Immature natural killer cell (primary cell): ENCODE results near the gene SCAMP4. TPM values are rescaled to one million over a fixed set of nuclear protein-coding genes. Genes with fewer than 3 reads are reported as not detected.

Experiments
- DNase-seq, 3 donors: peaks; one replicate each; pipeline ENCODE4 v3.0.0; 2022; ENCODE audit warnings: mixed read lengths in 1 of 3
- H3K27ac Mint-ChIP-seq, 6 donors: one replicate each; pipeline ENCODE4 v1.8.0; 2020; ENCODE audit warnings: mixed read lengths in 6 of 6, mild to moderate bottlenecking in 5 of 6, inconsistent platforms in 4 of 6, moderate library complexity in 3 of 6
- H3K27me3 Mint-ChIP-seq, 3 donors: one replicate each; pipeline ENCODE4 v1.8.0; 2020 to 2021; ENCODE audit warnings: low read depth in 3 of 3, mild to moderate bottlenecking in 3 of 3, mixed read lengths in 3 of 3, moderate library complexity in 3 of 3, inconsistent platforms in 1 of 3
- H3K36me3 Mint-ChIP-seq, 3 donors: one replicate each; pipeline ENCODE4 v1.8.0; 2020; ENCODE audit warnings: mixed read lengths in 3 of 3, inconsistent platforms in 2 of 3, mild to moderate bottlenecking in 2 of 3
- H3K4me1 Mint-ChIP-seq, 2 donors: one replicate each; pipeline ENCODE4 v1.8.0; 2020; ENCODE audit warnings: inconsistent platforms in 2 of 2, mild to moderate bottlenecking in 2 of 2, mixed read lengths in 2 of 2, moderate library complexity in 1 of 2
- H3K4me3 Mint-ChIP-seq, 5 donors: one replicate each; pipeline ENCODE4 v1.8.0; 2020; ENCODE audit warnings: mild to moderate bottlenecking in 5 of 5, mixed read lengths in 5 of 5, inconsistent platforms in 3 of 5, moderate library complexity in 3 of 5
- H3K9me3 Mint-ChIP-seq, 6 donors: one replicate each; pipeline ENCODE4 v1.8.0; 2020; ENCODE audit warnings: mild to moderate bottlenecking in 6 of 6, mixed read lengths in 6 of 6, inconsistent platforms in 4 of 6, moderate library complexity in 3 of 6
- polyA plus RNA-seq, 3 donors: library from polyadenylated mRNA; unstranded; fragments of 300-500 nt; fragmentation: Illumina TruSeq; gene quantifications; one replicate each; pipeline ENCODE4 v1.2.3, GENCODE V29; 2021

Gene SCAMP4
- polyA plus RNA-seq, 3 donors from 2014 or later, result 7.6 to 31.9 (median 22.6) TPM

GRCh38 chr19:1933942-1934341 is 28.7 kb downstream of the SCAMP4 start:
- peaks cover 7 to 10% (median 8%) of the 10 kb centered on the region in 3 donors for H3K27me3 Mint-ChIP-seq
- peak overlapping the region in 2 of 6 donors; percentile 9 to 81 for H3K27ac Mint-ChIP-seq
- H3K4me1 Mint-ChIP-seq, result peaks cover 18 to 28% of the 10 kb centered on the region in 2 donors
- no peak overlapping the region for H3K4me3 Mint-ChIP-seq
- DNase-seq, result no peak
- peaks cover 0 to 6% (median 4%) of the 10 kb centered on the region in 3 donors for H3K36me3 Mint-ChIP-seq
- no peaks in the 10 kb centered on the region for H3K9me3 Mint-ChIP-seq

DNA sequence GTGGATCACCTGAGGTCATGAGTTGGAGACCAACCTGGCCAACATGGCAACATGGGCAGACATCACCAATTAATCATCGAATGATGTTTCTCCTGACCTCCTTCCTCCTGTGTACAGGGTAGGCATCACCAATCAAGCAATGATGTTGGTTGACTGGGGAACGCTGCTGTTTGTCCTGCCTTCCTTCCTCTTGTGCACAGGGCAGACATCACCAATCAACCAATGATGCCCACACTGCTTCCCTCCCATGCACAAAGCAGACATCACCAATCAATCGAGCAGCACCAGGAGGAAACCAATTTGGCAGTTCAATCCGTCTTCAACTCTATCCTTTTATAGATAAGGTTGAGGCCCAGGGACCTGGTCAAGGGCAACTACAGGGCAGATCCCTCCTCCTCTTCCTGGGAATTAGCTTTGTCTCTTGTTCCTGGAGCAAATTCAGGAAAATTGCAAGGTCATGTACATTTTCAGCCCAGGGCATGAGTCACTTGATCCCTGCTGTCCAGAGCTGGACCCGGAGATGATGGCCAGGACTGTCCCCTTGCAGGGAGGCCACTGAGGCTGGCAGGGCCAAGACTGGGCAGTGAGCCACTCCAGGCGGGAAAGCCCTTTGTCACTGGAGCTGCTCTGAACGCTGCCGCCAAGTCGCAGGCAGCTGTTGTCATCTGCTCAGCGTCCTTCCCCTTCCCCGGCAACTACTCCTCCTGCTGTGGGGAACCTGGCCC is 30.4 kb downstream of the SCAMP4 start:
- Mint-ChIP-seq H3K4me3 (no peak overlapping the region), H3K27ac (peak overlapping the region in 4 of 6 donors; percentile 10 to 100 (median 72)), H3K36me3 (peaks cover 0 to 6% (median 4%) of the 10 kb centered on the region in 3 donors), H3K27me3 (peaks cover 17 to 21% (median 19%) of the 10 kb centered on the region in 3 donors), H3K9me3 (no peaks in the 10 kb centered on the region), H3K4me1 (peaks cover 25 to 28% of the 10 kb centered on the region in 2 donors)
- no peak for DNase-seq

GRCh38 chr19:1936430-1936829 is 31.2 kb downstream of the SCAMP4 start:
- Mint-ChIP-seq H3K27me3 (peaks cover 18 to 23% (median 19%) of the 10 kb centered on the region in 3 donors), H3K36me3 (peaks cover 0 to 6% (median 4%) of the 10 kb centered on the region in 3 donors), H3K27ac (peak overlapping the region; percentile 56 to 100 (median 88)), H3K4me1 (peaks cover 25 to 28% of the 10 kb centered on the region in 2 donors), H3K9me3 (no peaks in the 10 kb centered on the region), H3K4me3 (peak overlapping the region in 1 of 5 donors; percentile 19)
- no peak for DNase-seq

GRCh38 chr19:1936916-1937610 is 31.9 kb downstream of the SCAMP4 start:
- Mint-ChIP-seq H3K27me3 (peaks cover 24 to 29% (median 25%) of the 10 kb centered on the region in 3 donors), H3K4me3 (peak overlapping the region in 1 of 5 donors; percentile 19), H3K27ac (peak overlapping the region; percentile 66 to 100 (median 88)), H3K9me3 (no peaks in the 10 kb centered on the region), H3K36me3 (peaks cover 0 to 6% (median 4%) of the 10 kb centered on the region in 3 donors), H3K4me1 (peaks cover 25 to 27% of the 10 kb centered on the region in 2 donors)
- DNase-seq, result no peak

GRCh38 chr19:1938071-1938470 is 32.9 kb downstream of the SCAMP4 start:
- H3K27me3 Mint-ChIP-seq, result peaks cover 33 to 39% (median 35%) of the 10 kb centered on the region in 3 donors
- H3K27ac Mint-ChIP-seq, result peak overlapping the region in 5 of 6 donors; percentile 70 to 100 (median 85)

DNA sequence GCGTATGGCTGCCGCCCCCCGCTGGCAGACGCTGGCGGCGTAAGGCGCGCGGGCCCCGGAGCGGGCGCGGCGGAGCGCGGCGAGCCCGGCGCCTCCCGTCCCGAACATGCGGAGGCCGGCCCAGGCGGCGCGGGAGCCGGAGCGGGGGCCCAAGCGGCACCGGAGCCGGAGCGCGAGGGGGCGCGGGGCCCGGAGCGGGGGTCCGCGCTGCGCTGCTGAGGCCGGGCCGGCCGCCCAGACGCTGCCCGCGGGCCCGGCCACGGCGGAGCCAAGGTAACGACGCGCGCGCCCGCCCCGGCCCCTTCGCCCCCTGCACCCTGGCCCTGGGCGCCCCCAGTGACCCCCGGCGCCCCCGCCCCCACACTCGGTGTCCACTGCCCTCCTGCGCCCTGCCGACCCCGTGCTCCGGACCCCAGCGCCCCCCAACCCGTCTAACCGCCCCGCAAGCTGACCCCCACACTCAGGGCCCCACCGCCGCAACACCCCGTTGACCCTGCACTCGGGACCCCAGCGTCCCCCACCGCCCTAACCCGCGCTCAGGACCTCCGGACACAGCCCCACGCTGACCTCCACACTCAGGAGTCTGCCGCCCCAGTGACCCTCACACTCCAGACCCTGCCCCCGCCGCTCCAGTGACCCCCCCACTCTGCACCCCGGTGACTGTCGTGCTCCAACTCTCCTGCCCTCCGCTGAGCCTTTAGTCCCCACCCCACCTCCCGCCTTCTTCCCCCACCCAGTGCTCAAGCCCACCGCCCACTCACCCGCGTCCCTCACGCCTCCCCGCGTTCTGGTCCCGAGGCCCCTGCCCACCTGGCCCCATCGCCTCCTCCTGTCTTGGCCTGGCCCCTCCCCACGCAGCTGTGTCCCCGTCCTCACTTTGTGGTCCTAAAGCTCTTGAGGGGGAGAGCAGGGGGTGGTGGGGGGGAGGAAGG is 36.2 kb downstream of the SCAMP4 start, which contains the start of gene CSNK1G2:
Gene CSNK1G2 (plus strand): TSS at position 27 of the 932 bp plus-strand sequence. CDS start 28,601 bp downstream, outside the sequence.
- no peak for DNase-seq
- peaks cover 35 to 40% of the 10 kb centered on the region in 2 donors for H3K4me1 Mint-ChIP-seq
- H3K4me3 Mint-ChIP-seq, result peak within 1 kb of the TSS; percentile 92 to 97 (median 96)
- H3K27ac Mint-ChIP-seq, result peak within 1 kb of the TSS; percentile 97 to 100 (median 100)
- peaks cover 0 to 4% (median 4%) of the 10 kb centered on the region in 3 donors for H3K36me3 Mint-ChIP-seq
- H3K27me3 Mint-ChIP-seq, result peaks cover 37 to 44% (median 42%) of the 10 kb centered on the region in 3 donors
- H3K9me3 Mint-ChIP-seq, result no peaks in the 10 kb centered on the region

More at GRCh38 chr19:1938071-1938470, 32.9 kb downstream of the SCAMP4 start:
- peak overlapping the region in 1 of 5 donors; percentile 21 for H3K4me3 Mint-ChIP-seq
- peaks cover 31 to 34% of the 10 kb centered on the region in 2 donors for H3K4me1 Mint-ChIP-seq
- DNase-seq, result no peak
- no peaks in the 10 kb centered on the region for H3K9me3 Mint-ChIP-seq
- H3K36me3 Mint-ChIP-seq, result peaks cover 0 to 6% (median 4%) of the 10 kb centered on the region in 3 donors

- Mint-ChIP-seq H3K9me3 (no peaks in the 10 kb centered on the region), H3K36me3 (no peaks in the 10 kb centered on the region), H3K27ac (peak overlapping the region; percentile 96 to 100 (median 99)), H3K4me1 (peaks cover 30 to 40% of the 10 kb centered on the region in 2 donors), H3K27me3 (peaks cover 37 to 44% (median 44%) of the 10 kb centered on the region in 3 donors), H3K4me3 (peak overlapping the region; percentile 92 to 97 (median 96))
- DNase-seq, result peak; percentile 86 to 93 (median 90)
Measured at GRCh38 chr19:1942078-1942933, 37.1 kb downstream of the SCAMP4 start.

DNA sequence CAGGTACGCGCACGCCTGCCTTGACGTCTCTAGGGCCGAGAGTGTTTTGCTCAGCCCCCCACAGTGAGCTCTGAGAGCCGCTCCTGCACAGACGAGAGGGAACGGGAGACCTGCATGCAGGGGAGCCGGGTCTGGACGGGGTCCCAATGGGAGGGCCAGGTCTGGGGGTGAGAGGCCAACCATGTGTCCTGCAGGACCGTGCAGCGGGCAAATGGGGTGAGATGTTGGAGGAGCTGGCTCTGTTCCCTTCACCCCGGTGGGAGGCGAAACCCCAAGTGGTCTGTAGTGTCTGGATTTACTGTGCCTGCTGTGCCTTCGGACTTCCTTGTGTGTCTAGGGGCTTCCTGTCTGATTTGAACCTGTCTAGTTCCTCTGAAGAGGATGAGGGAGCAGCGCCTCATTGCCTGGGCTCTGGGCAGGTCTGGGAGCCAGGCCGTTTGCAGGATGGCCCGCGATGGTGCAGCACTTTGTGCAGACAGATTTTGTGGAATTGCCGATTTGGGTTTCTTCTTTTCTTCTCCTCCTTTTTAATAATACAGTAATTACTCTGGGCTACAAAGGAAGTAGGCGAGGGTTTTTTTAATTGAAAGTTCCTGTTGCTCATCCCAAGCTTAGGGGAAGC is 37.8 kb downstream of the SCAMP4 start:
- no peaks in the 10 kb centered on the region for H3K9me3 Mint-ChIP-seq
- peak overlapping the region; percentile 92 to 97 (median 96) for H3K4me3 Mint-ChIP-seq
- peak in 2 of 3 donors; percentile 36 to 47 for DNase-seq
- peak overlapping the region; percentile 96 to 100 (median 99) for H3K27ac Mint-ChIP-seq
- peaks cover 30 to 41% of the 10 kb centered on the region in 2 donors for H3K4me1 Mint-ChIP-seq
- peaks cover 37 to 44% (median 41%) of the 10 kb centered on the region in 3 donors for H3K27me3 Mint-ChIP-seq
- H3K36me3 Mint-ChIP-seq, result no peaks in the 10 kb centered on the region

GRCh38 chr19:1943661-1944087 is 38.5 kb downstream of the SCAMP4 start:
- peak overlapping the region; percentile 92 to 97 (median 96) for H3K4me3 Mint-ChIP-seq
- no peaks in the 10 kb centered on the region for H3K9me3 Mint-ChIP-seq
- peak overlapping the region; percentile 96 to 100 (median 99) for H3K27ac Mint-ChIP-seq
- peaks cover 35 to 45% (median 41%) of the 10 kb centered on the region in 3 donors for H3K27me3 Mint-ChIP-seq
- no peak for DNase-seq
- H3K36me3 Mint-ChIP-seq, result no peaks in the 10 kb centered on the region
- H3K4me1 Mint-ChIP-seq, result peaks cover 33 to 43% of the 10 kb centered on the region in 2 donors

GRCh38 chr19:1944088-1944915 is 39.1 kb downstream of the SCAMP4 start:
- H3K36me3 Mint-ChIP-seq, result no peaks in the 10 kb centered on the region
- peak overlapping the region; percentile 35 to 67 (median 46) for H3K4me3 Mint-ChIP-seq
- no peak for DNase-seq
- H3K27me3 Mint-ChIP-seq, result peaks cover 34 to 48% (median 40%) of the 10 kb centered on the region in 3 donors
- peak overlapping the region in 4 of 6 donors; percentile 57 to 99 (median 76) for H3K27ac Mint-ChIP-seq
- no peaks in the 10 kb centered on the region for H3K9me3 Mint-ChIP-seq
- peaks cover 40 to 49% of the 10 kb centered on the region in 2 donors for H3K4me1 Mint-ChIP-seq

DNA sequence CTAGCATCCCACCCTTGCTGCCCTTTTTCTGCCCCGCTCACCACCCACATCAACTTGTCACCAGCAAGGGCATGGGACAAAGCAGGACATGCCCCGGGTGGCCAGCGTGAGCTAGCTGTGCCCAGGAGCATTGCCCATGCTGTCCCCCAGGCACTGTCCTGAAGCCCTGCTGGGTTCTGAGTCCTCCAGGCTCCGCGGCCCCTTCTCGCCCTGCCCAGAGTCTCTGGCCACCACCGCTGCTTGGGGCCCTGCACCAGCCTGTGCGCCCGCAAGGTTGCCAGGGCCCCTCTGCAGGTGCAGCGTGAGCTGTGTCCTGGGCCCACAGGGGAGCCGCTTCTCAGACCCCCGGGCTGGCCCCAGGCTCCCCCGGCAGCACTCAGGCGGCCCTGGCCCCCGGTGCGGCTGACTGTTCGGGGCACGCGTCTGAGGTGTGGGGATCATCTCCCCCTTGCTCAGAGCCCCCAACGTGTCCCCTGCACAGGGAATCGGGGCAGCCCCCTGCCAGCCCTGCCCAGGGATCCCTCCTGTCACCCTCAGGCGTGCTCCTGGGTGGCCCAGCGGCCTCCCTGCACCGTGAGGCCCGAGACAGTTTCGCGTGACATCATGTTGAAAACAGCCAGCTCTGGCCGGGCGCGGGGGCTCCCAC is 39.8 kb downstream of the SCAMP4 start:
- H3K36me3 Mint-ChIP-seq, result no peaks in the 10 kb centered on the region
- peak overlapping the region in 1 of 5 donors; percentile 26 for H3K4me3 Mint-ChIP-seq
- H3K27ac Mint-ChIP-seq, result peak overlapping the region in 3 of 6 donors; percentile 57 to 78 (median 75)
- H3K9me3 Mint-ChIP-seq, result no peaks in the 10 kb centered on the region
- H3K4me1 Mint-ChIP-seq, result peaks cover 37 to 43% of the 10 kb centered on the region in 2 donors
- no peak for DNase-seq
- H3K27me3 Mint-ChIP-seq, result peaks cover 26 to 41% (median 34%) of the 10 kb centered on the region in 3 donors
